Measurements from ENCODE around the gene MND1. TPM values are rescaled to one million over a fixed set of nuclear protein-coding genes. Genes with fewer than 3 reads are reported as not detected.
A peak's percentile ranks its signal among the peaks of the same experiment; 100 is the strongest.

The MND1 gene
- total and polyA plus RNA-seq, 2 of the 8 experiments (the other 6 are each of a cell fraction or from before 2014, with no cell fraction given): 4.4 to 26.2 TPM

- Histone ChIP-seq H3K36me3 (ENCODE audit: control insufficient read depth in 2 of 4, insufficient read depth in 4 of 4, low read length in 3 of 4) (peaks cover 0 to 5% (median 2%) of the 10 kb centered on the region in 4 experiments; a peak in 4 of 8 replicates), H2AK5ac (ENCODE audit: low read depth, low read length) (no peak overlapping the region), H2BK15ac (ENCODE audit: low read length) (no peak overlapping the region), H4K8ac (ENCODE audit: extremely low read depth, insufficient read depth, low read length) (no peak overlapping the region), H4K20me1 (replicated peaks in 1 of 2; ENCODE audit: control insufficient read depth in 1 of 2, insufficient read depth in 2 of 2, low read length in 2 of 2) (peaks cover 1 to 3% of the 10 kb centered on the region in 2 experiments), H4K5ac (ENCODE audit: insufficient read length, low read depth, low read length) (no peak overlapping the region), H2BK20ac (ENCODE audit: low read length) (no peak overlapping the region), H3K14ac (ENCODE audit: insufficient read length) (no peak overlapping the region), H3K23ac (ENCODE audit: insufficient read length) (no peak overlapping the region), H4K91ac (replicated peaks; ENCODE audit: insufficient read length, low read length) (no peak overlapping the region), H3K56ac (replicated peaks; ENCODE audit: insufficient read length, low read depth, low read length) (no peak overlapping the region), H2BK5ac (ENCODE audit: low read depth, low read length) (no peak overlapping the region), H3K27ac (ENCODE audit: low read depth, low read length) (no peak overlapping the region), H3K9me3 (ENCODE audit: insufficient read depth in 2 of 2, low read depth in 1 of 2, low read length in 1 of 2) (no peaks in the 10 kb centered on the region), H3K4me1 (replicated peaks in 1 of 4; ENCODE audit: control insufficient read depth in 3 of 4, insufficient read depth in 4 of 4, low read length in 3 of 4) (peaks cover 0 to 3% (median 2%) of the 10 kb centered on the region in 4 experiments; a peak in 3 of 7 replicates), H3K27me3 (replicated peaks in 1 of 4; ENCODE audit: control insufficient read depth in 3 of 4, extremely low read depth in 1 of 4, insufficient read depth in 3 of 4, low read length in 3 of 4) (no peaks in the 10 kb centered on the region), H3K79me1 (ENCODE audit: low read depth, low read length) (peaks cover 7% of the 10 kb centered on the region; the same call in 1 of the 2 replicates), H3K4me3 (ENCODE audit: extremely low read depth in 1 of 4, insufficient read depth in 2 of 4, low read depth in 3 of 4, low read length in 4 of 4) (peak overlapping the region in 1 of 4 experiments; percentile 78; a peak in 2 of 8 replicates), H3K79me2 (ENCODE audit: control insufficient read depth in 1 of 2, insufficient read depth in 2 of 2, low read length in 2 of 2) (peaks cover 3 to 42% of the 10 kb centered on the region in 2 experiments; a peak in 3 of 4 replicates), H3K4ac (replicated peaks; ENCODE audit: insufficient read length, low read depth, low read length) (no peak overlapping the region), H3K23me2 (ENCODE audit: low read depth, low read length) (peaks cover 6% of the 10 kb centered on the region), H2BK12ac (ENCODE audit: low read depth, low read length) (no peak overlapping the region), H3K9ac (replicated peaks in 1 of 4; ENCODE audit: extremely low read depth in 1 of 4, low read depth in 3 of 4, low read length in 3 of 4) (no peak overlapping the region), H3K4me2 (ENCODE audit: insufficient read depth in 1 of 2, low read depth in 2 of 2, low read length in 2 of 2) (peak overlapping the region; percentile 39 to 93), H3K18ac (ENCODE audit: extremely low read depth, low read length) (no peak overlapping the region), H2AFZ (ENCODE audit: low read length) (no peak overlapping the region), H2BK120ac (replicated peaks; ENCODE audit: low read depth, low read length) (no peak overlapping the region)
- ChIA-PET CTCF (ENCODE audit: partially characterized antibody) (interaction anchor here (0.9 to 2.2 kb wide), 12 partner anchors 12 to 403 kb away, joined by 3 to 13 read pairs (median 4); no protein-coding TSS in a partner anchor), POLR2A (ENCODE audit: partially characterized antibody) (interaction anchor here (1.0 to 2.4 kb wide), 3 partner anchors 77 to 176 kb away, joined by 3 to 15 read pairs (median 3); partner anchors contain the start of gene TMEM131L)
- TF ChIP-seq EP300 (IDR thresholded peaks at IDR 0.05; ENCODE audit: borderline replicate concordance in 1 of 2, low read depth in 2 of 2, low read length in 2 of 2) (no peak), CTCF (IDR thresholded peaks at IDR 0.05; ENCODE audit: control extremely low read depth in 1 of 3, insufficient read depth in 1 of 3, low read depth in 1 of 3, low read length in 3 of 3) (peak in 1 of 3 experiments; percentile 23; a peak in 2 of 4 replicates), RBBP5 (IDR thresholded peaks at IDR 0.05; ENCODE audit: borderline replicate concordance, low read depth, low read length) (no peak), RAD21 (IDR thresholded peaks at IDR 0.05 in 1 of 2, conservative IDR thresholded peaks at IDR 0.05 in 1 of 2; ENCODE audit: low read depth in 2 of 2, low read length in 2 of 2) (peak in 1 of 2 experiments; percentile 35; a peak in 2 of 4 replicates), POU5F1 (IDR thresholded peaks at IDR 0.05; ENCODE audit: low read depth, low read length) (no peak)
- WGBS, 2 experiments (ENCODE audit: extremely low coverage in 1 of 2, insufficient coverage in 1 of 2, insufficient read length in 1 of 2, insufficient replicate concordance in 2 of 2, low coverage in 1 of 2, low lambda C conversion rate in 2 of 2, missing lambda C conversion rate in 1 of 2): 53% methylated on average over 5 of the region's 5 CpGs; no CpG with 5 or more reads in 1 of the 2 experiments
- DNase-seq (ENCODE audit: low read depth in 1 of 2, low spot score in 2 of 2) (no peak), FAIRE-seq (no peak)
These were observed 2.1 kb downstream of the MND1 start for GRCh38 chr4:153346563-153346962.

All from H1 (cell line).